Neutrophil (primary cell): Measurements from ENCODE around the gene SGO1.
A peak's percentile ranks its signal among the peaks of the same experiment; 100 is the strongest.

Experiments
- H3K27ac ChIP-seq: fragments of 200-600 bp; sonication (generic); 2 replicates; pipeline ENCODE4 v1.5.1; 2016; ENCODE audit warnings: mild to moderate bottlenecking, moderate library complexity
- H3K27me3 ChIP-seq: fragments of 200-600 bp; sonication (generic); 2 replicates; pipeline ENCODE4 v1.6.0; 2016; ENCODE audit warnings: mild to moderate bottlenecking
- H3K36me3 ChIP-seq: fragments of 200-600 bp; sonication (generic); 2 replicates; pipeline ENCODE4 v1.5.1; 2017
- H3K4me1 ChIP-seq, 2 experiments: fragments of 200-600 bp in 1 of 2; sonication (generic) in 1 of 2; 1 replicate in 1 of 2; 2 replicates in 1 of 2; pipeline versions ENCODE4 v1.5.1 to v1.6.1; 2013 to 2016; ENCODE audit warnings: low read depth in 1 of 2, low read length in 1 of 2, mild to moderate bottlenecking in 1 of 2, moderate library complexity in 1 of 2; ENCODE audit not compliant: control insufficient read depth in 1 of 2, insufficient read depth in 1 of 2
- H3K4me3 ChIP-seq, 2 experiments: fragments of 200-600 bp in 1 of 2; sonication (generic) in 1 of 2; 1 replicate in 1 of 2; 2 replicates in 1 of 2; pipeline ENCODE4 v1.5.1; 2013 to 2016; ENCODE audit warnings: low read depth in 1 of 2, low read length in 1 of 2, mild to moderate bottlenecking in 1 of 2, moderate library complexity in 1 of 2
- H3K9me3 ChIP-seq: fragments of 200-600 bp; sonication (generic); 2 replicates; pipeline ENCODE4 v1.5.1; 2016
- TF ChIP-seq, protein P1 (sequence below): fragments of 200-600 bp; sonication (generic); IDR thresholded peaks from 2 replicates; pipeline ENCODE4 v1.5.1; 2016; ENCODE audit warnings: antibody characterized with exemption

SGO1 gene

DNA sequence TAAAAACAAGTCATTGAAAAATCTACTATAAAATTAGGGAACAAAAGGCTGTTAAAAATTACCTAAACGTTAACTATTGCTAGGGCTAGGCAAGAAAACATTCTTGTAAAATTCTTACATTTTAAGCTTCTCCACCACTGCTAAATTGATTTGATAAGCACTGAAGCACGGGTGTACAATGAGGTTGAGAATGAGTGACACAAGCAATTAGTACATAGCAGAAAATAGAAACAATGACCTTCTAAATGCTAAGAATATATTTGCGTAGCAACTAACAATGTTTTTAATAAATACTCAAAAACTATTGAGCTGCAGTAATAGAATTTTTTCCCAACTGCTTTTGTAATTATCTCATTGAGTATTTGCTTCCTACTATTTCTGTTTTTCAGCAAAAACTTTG is 4.7 kb downstream of the SGO1 start:
- no peak overlapping the region for H3K27ac ChIP-seq
- no peaks in the 10 kb centered on the region for H3K9me3 ChIP-seq
- TF ChIP-seq, protein P1, sequence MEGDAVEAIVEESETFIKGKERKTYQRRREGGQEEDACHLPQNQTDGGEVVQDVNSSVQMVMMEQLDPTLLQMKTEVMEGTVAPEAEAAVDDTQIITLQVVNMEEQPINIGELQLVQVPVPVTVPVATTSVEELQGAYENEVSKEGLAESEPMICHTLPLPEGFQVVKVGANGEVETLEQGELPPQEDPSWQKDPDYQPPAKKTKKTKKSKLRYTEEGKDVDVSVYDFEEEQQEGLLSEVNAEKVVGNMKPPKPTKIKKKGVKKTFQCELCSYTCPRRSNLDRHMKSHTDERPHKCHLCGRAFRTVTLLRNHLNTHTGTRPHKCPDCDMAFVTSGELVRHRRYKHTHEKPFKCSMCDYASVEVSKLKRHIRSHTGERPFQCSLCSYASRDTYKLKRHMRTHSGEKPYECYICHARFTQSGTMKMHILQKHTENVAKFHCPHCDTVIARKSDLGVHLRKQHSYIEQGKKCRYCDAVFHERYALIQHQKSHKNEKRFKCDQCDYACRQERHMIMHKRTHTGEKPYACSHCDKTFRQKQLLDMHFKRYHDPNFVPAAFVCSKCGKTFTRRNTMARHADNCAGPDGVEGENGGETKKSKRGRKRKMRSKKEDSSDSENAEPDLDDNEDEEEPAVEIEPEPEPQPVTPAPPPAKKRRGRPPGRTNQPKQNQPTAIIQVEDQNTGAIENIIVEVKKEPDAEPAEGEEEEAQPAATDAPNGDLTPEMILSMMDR: no peak
- peaks cover 24% of the 10 kb centered on the region for H3K36me3 ChIP-seq
- H3K27me3 ChIP-seq: no peaks in the 10 kb centered on the region
- H3K4me1 ChIP-seq: peaks cover 11 to 17% of the 10 kb centered on the region in 2 experiments
- no peak overlapping the region for H3K4me3 ChIP-seq

DNA sequence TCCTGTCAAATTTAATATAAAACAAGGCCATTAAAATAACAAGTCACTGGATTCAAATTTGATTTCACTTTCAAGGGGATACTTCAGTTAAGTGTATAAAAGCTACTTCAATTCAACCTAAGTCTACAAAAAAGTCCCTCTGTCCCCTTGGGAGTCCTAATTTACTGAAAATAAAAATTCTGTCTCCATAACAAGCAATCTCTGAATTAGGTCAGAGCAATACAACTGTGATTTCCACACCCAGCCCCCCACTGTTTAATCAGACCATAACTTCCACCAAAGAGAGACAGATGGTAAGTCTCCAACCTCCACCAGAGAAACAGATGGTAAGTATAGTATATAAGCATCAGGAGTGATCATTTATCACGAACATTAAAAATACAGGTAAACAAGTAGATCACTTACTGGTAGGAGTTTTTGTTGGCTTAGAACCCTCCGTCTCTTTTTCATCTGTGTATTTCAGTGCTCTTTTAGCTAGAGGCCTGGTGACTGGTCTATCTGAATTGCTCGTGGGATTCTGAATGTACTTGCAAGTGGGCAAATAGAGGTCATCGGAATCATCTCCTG is 12.1 kb downstream of the SGO1 start:
- H3K4me3 ChIP-seq: no peak overlapping the region
- H3K9me3 ChIP-seq: no peaks in the 10 kb centered on the region
- H3K27ac ChIP-seq: no peak overlapping the region
- H3K4me1 ChIP-seq: no peaks in the 10 kb centered on the region
- no peaks in the 10 kb centered on the region for H3K27me3 ChIP-seq
- peaks cover 60% of the 10 kb centered on the region for H3K36me3 ChIP-seq
- TF ChIP-seq, protein P1: no peak

DNA sequence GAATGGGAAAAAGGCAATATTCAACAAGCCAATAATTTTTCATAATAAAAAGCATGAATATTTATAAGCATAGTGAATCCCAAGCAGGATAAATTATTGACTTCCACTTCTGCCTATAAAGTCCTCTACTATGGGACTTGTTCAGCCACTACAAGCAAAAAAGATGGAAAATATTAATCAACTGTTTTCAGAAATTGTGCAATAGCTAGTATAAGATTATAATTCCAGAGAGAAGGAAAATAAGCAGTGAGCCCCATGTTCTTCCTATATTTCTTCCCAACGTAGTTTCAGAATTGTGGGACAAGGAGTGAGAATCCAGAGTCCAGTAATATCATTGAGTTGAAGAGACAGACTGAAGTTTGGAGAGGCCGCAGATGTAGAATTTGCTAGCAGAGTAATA is 24.3 kb downstream of the SGO1 start:
- no peaks in the 10 kb centered on the region for H3K27me3 ChIP-seq
- no peaks in the 10 kb centered on the region for H3K36me3 ChIP-seq
- H3K9me3 ChIP-seq: no peaks in the 10 kb centered on the region
- TF ChIP-seq, protein P1: no peak
- H3K4me1 ChIP-seq: no peaks in the 10 kb centered on the region
- H3K4me3 ChIP-seq: no peak overlapping the region
- no peak overlapping the region for H3K27ac ChIP-seq

DNA sequence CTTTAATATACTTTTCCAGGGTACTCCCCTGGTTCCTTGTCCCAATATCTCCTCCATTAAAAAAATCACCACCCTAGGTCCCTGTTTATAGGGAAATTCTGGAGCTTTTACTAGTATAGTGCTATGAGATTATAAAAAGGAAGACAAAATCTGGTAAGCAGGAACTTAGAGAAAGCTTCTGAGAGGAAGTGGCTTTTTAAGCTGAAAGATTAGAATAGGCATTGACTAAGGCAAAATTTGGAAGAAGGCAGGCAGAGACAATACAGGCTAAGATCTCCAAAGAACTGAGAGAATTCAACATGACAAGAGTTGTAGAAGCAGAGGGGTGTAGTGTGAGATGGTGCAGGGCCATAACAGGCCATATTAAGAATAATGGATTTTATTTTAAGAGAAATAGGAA is 25.8 kb downstream of the SGO1 start:
- TF ChIP-seq, protein P1: no peak
- Histone ChIP-seq H3K27ac (peak overlapping the region; percentile 56), H3K4me3 (no peak overlapping the region), H3K9me3 (no peaks in the 10 kb centered on the region), H3K4me1 (no peaks in the 10 kb centered on the region), H3K27me3 (no peaks in the 10 kb centered on the region), H3K36me3 (peaks cover 5% of the 10 kb centered on the region)

DNA sequence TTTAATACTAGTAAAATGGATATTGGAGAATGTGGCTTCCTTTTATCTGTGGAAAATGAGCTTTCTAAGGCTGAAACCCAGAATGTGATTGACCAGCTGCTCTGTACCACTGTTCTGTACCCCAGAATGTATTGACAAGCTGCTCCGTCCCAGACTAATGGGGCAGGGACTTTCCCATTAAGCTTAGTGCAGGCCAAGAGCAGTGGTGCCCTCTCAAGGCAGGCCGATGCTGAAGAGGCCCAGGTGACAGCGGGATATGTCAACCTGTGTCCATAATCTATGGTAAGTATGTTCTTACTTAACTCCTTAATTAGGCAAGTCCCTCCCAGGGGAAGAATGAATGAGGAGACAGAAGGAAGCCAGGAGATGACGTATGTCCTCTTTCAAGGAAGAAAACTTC is 31.1 kb downstream of the SGO1 start:
- H3K36me3 ChIP-seq: peaks cover 37% of the 10 kb centered on the region
- no peaks in the 10 kb centered on the region for H3K27me3 ChIP-seq
- H3K4me3 ChIP-seq: no peak overlapping the region
- TF ChIP-seq, protein P1: no peak
- no peaks in the 10 kb centered on the region for H3K4me1 ChIP-seq
- H3K9me3 ChIP-seq: no peaks in the 10 kb centered on the region
- H3K27ac ChIP-seq: no peak overlapping the region

DNA sequence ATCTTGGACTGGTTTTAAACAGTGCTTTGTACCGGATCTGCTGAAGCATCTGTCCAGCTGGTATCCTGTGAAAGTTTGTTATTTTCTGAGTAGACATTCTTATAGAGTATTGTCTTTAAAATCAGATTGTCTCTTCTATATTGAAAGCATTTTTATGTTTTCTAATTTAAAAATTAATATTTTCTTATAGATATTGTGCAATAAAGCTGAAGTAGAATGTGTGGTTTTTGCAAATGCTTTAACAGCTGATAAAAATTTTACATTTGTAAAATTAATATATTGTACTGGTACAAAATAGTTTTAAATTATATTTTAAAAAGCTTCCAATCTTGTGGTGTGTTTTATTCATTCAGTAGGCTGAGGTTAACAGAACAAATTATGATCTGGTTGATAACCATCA is 31.9 kb downstream of the SGO1 start:
- Histone ChIP-seq H3K36me3 (peaks cover 44% of the 10 kb centered on the region), H3K27me3 (no peaks in the 10 kb centered on the region), H3K9me3 (no peaks in the 10 kb centered on the region), H3K4me1 (no peaks in the 10 kb centered on the region), H3K4me3 (no peak overlapping the region), H3K27ac (no peak overlapping the region)
- TF ChIP-seq, protein P1: no peak
